CD14-positive monocyte (primary cell): ENCODE results near the gene ACADS. TPM values are rescaled to one million over a fixed set of nuclear protein-coding genes. Genes with fewer than 3 reads are reported as not detected.
A peak's percentile ranks its signal among the peaks of the same experiment; 100 is the strongest.

Experiments used
- DNase-seq, 3 donors: peaks; one replicate each; pipeline ENCODE4 v3.0.0-alpha.2; 2011 to 2022
- H2AFZ ChIP-seq: 2 replicates; pipeline ENCODE4 v1.6.0; 2012; ENCODE audit warnings: mild to moderate bottlenecking, low read depth, low read length, inconsistent platforms; ENCODE audit not compliant: insufficient read depth, poor library complexity, severe bottlenecking
- H3K27ac ChIP-seq, 2 donors: 1 replicate in 1 of 2; 2 replicates in 1 of 2; pipeline ENCODE4 v1.5.1; 2012 to 2013; ENCODE audit warnings: low read length in 2 of 2, control low read depth in 1 of 2, inconsistent platforms in 1 of 2, low read depth in 1 of 2, mild to moderate bottlenecking in 1 of 2
- H3K27me3 ChIP-seq, 2 donors: one replicate each; pipeline versions ENCODE4 v1.6.0 to v1.6.1; 2011 to 2013; ENCODE audit warnings: low read length in 2 of 2; ENCODE audit not compliant: control insufficient read depth in 2 of 2, insufficient read depth in 2 of 2
- H3K36me3 ChIP-seq, 2 donors: replicated peaks in 1 of 2; 1 replicate in 1 of 2; 2 replicates in 1 of 2; pipeline versions ENCODE4 v1.5.1 to v1.6.1; 2012 to 2013; ENCODE audit warnings: low read length in 2 of 2, control low read depth in 1 of 2, inconsistent platforms in 1 of 2, mild to moderate bottlenecking in 1 of 2; ENCODE audit not compliant: insufficient read depth in 2 of 2, control insufficient read depth in 1 of 2
- H3K4me1 ChIP-seq, 2 donors: 1 replicate in 1 of 2; 2 replicates in 1 of 2; pipeline versions ENCODE4 v1.5.1 to v1.6.1; 2012 to 2013; ENCODE audit warnings: low read length in 2 of 2, control low read depth in 1 of 2, inconsistent platforms in 1 of 2, mild to moderate bottlenecking in 1 of 2, moderate library complexity in 1 of 2; ENCODE audit not compliant: insufficient read depth in 2 of 2, control insufficient read depth in 1 of 2
- H3K4me2 ChIP-seq: replicated peaks from 2 replicates; pipeline ENCODE3; 2012; ENCODE audit warnings: low read length, moderate library complexity, mild to moderate bottlenecking; ENCODE audit not compliant: poor library complexity, severe bottlenecking; ENCODE audit errors: extremely low read depth
- H3K4me3 ChIP-seq, 3 experiments: fragments of 200-600 bp in 1 of 3; sonication (generic) in 1 of 3; replicated peaks in 1 of 3; 1 replicate in 2 of 3; 2 replicates in 1 of 3; pipeline ENCODE4 v1.5.1; 2011 to 2013; ENCODE audit warnings: low read length in 3 of 3, mild to moderate bottlenecking in 3 of 3, control low read depth in 2 of 3, low read depth in 2 of 3, inconsistent platforms in 1 of 3, moderate library complexity in 1 of 3
- H3K79me2 ChIP-seq: 2 replicates; pipeline ENCODE4 v1.6.0; 2012; ENCODE audit warnings: mild to moderate bottlenecking, control low read depth, inconsistent platforms, low read length, moderate library complexity; ENCODE audit not compliant: insufficient read depth
- H3K9ac ChIP-seq: 2 replicates; pipeline ENCODE4 v1.6.0; 2017; ENCODE audit warnings: low read length, mild to moderate bottlenecking; ENCODE audit not compliant: insufficient read depth, poor library complexity, severe bottlenecking
- H3K9me3 ChIP-seq, 2 donors: replicated peaks in 1 of 2; 1 replicate in 1 of 2; 2 replicates in 1 of 2; pipeline versions ENCODE4 v1.5.1 to v1.6.1; 2012 to 2013; ENCODE audit warnings: low read length in 2 of 2, control low read depth in 1 of 2; ENCODE audit not compliant: control insufficient read depth in 1 of 2, insufficient read depth in 1 of 2
- H4K20me1 ChIP-seq: 2 replicates; pipeline ENCODE4 v1.6.0; 2012; ENCODE audit warnings: mild to moderate bottlenecking, low read length, control low read depth, moderate library complexity; ENCODE audit not compliant: insufficient read depth
- H3K27ac Mint-ChIP-seq, 7 donors: one replicate each; pipeline ENCODE4 v1.8.0; 2020; ENCODE audit warnings: mild to moderate bottlenecking in 7 of 7, mixed read lengths in 7 of 7, moderate library complexity in 6 of 7, inconsistent platforms in 2 of 7
- H3K27me3 Mint-ChIP-seq, 3 donors: one replicate each; pipeline ENCODE4 v1.8.0; 2021 to 2022; ENCODE audit warnings: low read depth in 3 of 3, mild to moderate bottlenecking in 3 of 3, mixed read lengths in 3 of 3, moderate library complexity in 3 of 3, inconsistent platforms in 1 of 3
- H3K36me3 Mint-ChIP-seq, 2 donors: one replicate each; pipeline ENCODE4 v1.8.0; 2020; ENCODE audit warnings: mixed read lengths in 2 of 2, inconsistent platforms in 1 of 2, mild to moderate bottlenecking in 1 of 2
- H3K4me1 Mint-ChIP-seq: one replicate; pipeline ENCODE4 v1.8.0; 2020; ENCODE audit warnings: mild to moderate bottlenecking, mixed read lengths
- H3K4me3 Mint-ChIP-seq, 2 donors: one replicate each; pipeline ENCODE4 v1.8.0; 2020; ENCODE audit warnings: mild to moderate bottlenecking in 2 of 2, mixed read lengths in 2 of 2, moderate library complexity in 1 of 2
- H3K9me3 Mint-ChIP-seq, 7 donors: one replicate each; pipeline ENCODE4 v1.8.0; 2020 to 2022; ENCODE audit warnings: mixed read lengths in 7 of 7, mild to moderate bottlenecking in 6 of 7, moderate library complexity in 6 of 7, inconsistent platforms in 2 of 7
- WGBS: methylation state at CpG from one replicate; pipeline ENCODE4 v1.1.5; 2013; ENCODE audit warnings: missing lambda C conversion rate; ENCODE audit not compliant: insufficient coverage; 5-methylcytosine and 5-hydroxymethylcytosine counted together
- intact Hi-C, 2 donors: fragments of 100-400 bp; cut with micrococcal nuclease; formaldehyde crosslinking; loops; one replicate each; pipeline versions ENCODE4 v1.15.0 to v1.15.1; 2023
- polyA plus RNA-seq, 3 donors: library from polyadenylated mRNA; depleted of rRNA in 1 of 3; unstranded in 2 of 3; stranded (reverse) in 1 of 3; fragments of 300-500 nt in 2 of 3; fragments of >200 nt in 1 of 3; fragmentation: Illumina TruSeq in 2 of 3; gene quantifications; 1 replicate in 2 of 3; 2 replicates in 1 of 3; pipeline ENCODE4 v1.2.3, GENCODE V29; 2012 to 2021
- TF ChIP-seq, protein P1 (sequence below): fragments of 200-600 bp; IDR thresholded peaks from one replicate; pipeline ENCODE4 v1.8.0; 2022; ENCODE audit warnings: antibody characterized with exemption, mild to moderate bottlenecking

ACADS gene
- polyA plus RNA-seq, 3 donors, result 9.2 to 25.1 (median 18.2) TPM

DNA sequence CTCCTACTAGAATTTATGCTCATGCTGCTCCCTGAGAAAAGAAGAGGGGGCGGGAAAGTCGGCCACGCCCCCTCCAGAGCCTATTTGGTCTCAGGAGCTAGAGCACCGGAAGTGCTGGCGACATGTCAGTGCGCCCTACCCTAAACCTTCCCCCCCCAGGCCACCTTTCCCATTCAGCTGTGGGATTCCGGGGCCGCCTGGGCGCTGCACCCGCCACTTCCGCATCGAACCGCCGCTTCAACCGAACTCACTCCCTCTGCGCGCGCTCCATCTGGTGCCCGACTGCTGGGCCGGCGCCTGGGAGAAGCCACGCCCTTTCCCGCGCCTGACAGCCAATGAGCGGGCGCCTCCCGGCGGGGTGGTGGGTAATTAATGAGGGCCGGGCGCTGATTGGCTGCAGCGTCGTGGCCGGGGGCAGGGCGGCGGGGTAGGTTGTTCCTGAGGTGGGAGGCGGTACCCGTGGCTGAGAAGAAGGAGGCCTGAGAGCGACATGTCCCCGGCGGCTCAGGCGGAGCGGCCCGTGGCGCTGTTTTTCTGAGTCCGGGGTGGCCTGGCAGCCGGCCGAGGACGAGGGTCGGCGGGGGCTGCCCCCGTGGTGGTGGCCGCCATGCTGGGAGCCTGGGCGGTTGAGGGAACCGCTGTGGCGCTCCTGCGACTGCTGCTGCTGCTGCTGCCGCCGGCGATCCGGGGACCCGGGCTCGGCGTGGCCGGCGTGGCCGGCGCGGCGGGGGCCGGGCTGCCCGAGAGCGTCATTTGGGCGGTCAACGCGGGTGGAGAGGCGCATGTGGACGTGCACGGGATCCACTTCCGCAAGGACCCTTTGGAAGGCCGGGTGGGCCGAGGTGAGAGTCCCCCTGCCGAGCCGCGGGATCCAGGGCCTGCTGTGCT lies 38.7 kb upstream of the ACADS start, which contains the start of gene MLEC:
Gene MLEC, plus strand, starts transcription at position 460 of the 888 bp plus-strand sequence. Its CDS starts 148 bp downstream, at position 608.
- intact Hi-C loops, result loop anchor here (2.0 to 5.0 kb wide), 4 partner anchors 35 to 105 kb away; partner anchors contain the start of genes ACADS (in 2 of the 2) and POP5 (in 1 of the 2)
- Histone ChIP-seq H3K27ac (peak within 1 kb of the TSS; percentile 94 to 96), H3K4me3 (peak within 1 kb of the TSS; percentile 65 to 92 (median 78)), H3K27me3 (no peaks in the 10 kb centered on the region), H2AFZ (peak within 1 kb of the TSS; percentile 83), H3K4me1 (peaks cover 47 to 50% of the 10 kb centered on the region in 2 donors), H3K4me2 (peak within 1 kb of the TSS; percentile 95), H3K36me3 (no peaks in the 10 kb centered on the region), H3K79me2 (peaks cover 48% of the 10 kb centered on the region), H3K9me3 (no peaks in the 10 kb centered on the region), H3K9ac (peak within 1 kb of the TSS; percentile 87), H4K20me1 (peaks cover 43% of the 10 kb centered on the region)
- Mint-ChIP-seq H3K27me3 (peaks cover 0 to 2% (median 0%) of the 10 kb centered on the region in 3 donors), H3K4me1 (peaks cover 59% of the 10 kb centered on the region), H3K27ac (peak within 1 kb of the TSS; percentile 94 to 99 (median 97)), H3K36me3 (peaks cover 0 to 5% of the 10 kb centered on the region in 2 donors), H3K9me3 (peaks cover 0 to 2% (median 0%) of the 10 kb centered on the region in 7 donors), H3K4me3 (peak within 1 kb of the TSS; percentile 84 to 92)
- peak; percentile 97 to 98 (median 98) for DNase-seq
- TF ChIP-seq, protein P1, sequence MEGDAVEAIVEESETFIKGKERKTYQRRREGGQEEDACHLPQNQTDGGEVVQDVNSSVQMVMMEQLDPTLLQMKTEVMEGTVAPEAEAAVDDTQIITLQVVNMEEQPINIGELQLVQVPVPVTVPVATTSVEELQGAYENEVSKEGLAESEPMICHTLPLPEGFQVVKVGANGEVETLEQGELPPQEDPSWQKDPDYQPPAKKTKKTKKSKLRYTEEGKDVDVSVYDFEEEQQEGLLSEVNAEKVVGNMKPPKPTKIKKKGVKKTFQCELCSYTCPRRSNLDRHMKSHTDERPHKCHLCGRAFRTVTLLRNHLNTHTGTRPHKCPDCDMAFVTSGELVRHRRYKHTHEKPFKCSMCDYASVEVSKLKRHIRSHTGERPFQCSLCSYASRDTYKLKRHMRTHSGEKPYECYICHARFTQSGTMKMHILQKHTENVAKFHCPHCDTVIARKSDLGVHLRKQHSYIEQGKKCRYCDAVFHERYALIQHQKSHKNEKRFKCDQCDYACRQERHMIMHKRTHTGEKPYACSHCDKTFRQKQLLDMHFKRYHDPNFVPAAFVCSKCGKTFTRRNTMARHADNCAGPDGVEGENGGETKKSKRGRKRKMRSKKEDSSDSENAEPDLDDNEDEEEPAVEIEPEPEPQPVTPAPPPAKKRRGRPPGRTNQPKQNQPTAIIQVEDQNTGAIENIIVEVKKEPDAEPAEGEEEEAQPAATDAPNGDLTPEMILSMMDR, result no peak
- under 1% methylated on average over 80 of the region's 84 CpGs for WGBS

DNA sequence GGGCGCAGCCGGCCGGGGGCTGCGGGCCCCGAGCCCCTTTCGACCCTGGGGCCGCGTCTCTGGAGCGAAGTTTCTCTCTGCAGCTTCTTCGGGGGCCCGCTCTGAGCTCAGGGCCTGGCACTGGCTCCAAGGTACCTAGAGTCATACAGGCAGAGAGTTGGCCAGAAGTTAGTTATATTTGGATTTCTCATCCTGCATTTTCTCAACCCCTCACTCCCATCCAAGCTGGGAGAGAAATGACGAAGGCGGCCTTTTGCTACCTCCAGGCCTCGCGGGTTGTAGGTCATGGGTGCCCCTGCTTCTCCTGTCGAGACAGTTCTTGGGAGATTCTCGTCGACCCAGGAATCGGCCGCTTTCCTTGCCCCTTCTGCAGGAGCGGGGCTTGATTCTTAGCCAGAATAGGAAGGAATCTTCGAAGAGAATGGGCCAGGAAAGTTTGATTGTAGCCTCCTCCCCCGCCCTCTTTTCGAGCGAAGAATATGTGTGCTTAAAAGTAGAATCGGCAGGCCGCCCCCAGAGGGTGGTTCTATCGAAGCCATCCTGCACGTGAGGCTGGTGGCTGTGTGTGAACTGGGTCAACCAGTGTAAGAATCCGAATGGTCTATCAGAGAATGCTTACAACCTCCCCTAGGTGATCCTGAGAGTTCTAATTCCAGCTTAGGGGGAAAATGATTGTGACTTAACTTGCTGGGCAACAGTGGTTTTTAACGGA lies 37.9 kb upstream of the ACADS start:
- peak overlapping the region; percentile 83 for H2AFZ ChIP-seq
- peak overlapping the region; percentile 94 to 96 for H3K27ac ChIP-seq
- H3K4me2 ChIP-seq, result peak overlapping the region; percentile 95
- Mint-ChIP-seq H3K27me3 (peaks cover 0 to 2% (median 0%) of the 10 kb centered on the region in 3 donors), H3K4me1 (peaks cover 66% of the 10 kb centered on the region), H3K36me3 (peaks cover 3 to 13% of the 10 kb centered on the region in 2 donors), H3K9me3 (no peaks in the 10 kb centered on the region), H3K27ac (peak overlapping the region; percentile 73 to 92 (median 90)), H3K4me3 (peak overlapping the region; percentile 82 to 92)
- H3K4me1 ChIP-seq, result peaks cover 47 to 57% of the 10 kb centered on the region in 2 donors
- no peaks in the 10 kb centered on the region for H3K27me3 ChIP-seq
- H3K79me2 ChIP-seq, result peaks cover 56% of the 10 kb centered on the region
- H3K9ac ChIP-seq, result peak overlapping the region; percentile 87
- 2% methylated on average over 19 of the region's 31 CpGs for WGBS
- H4K20me1 ChIP-seq, result peaks cover 49% of the 10 kb centered on the region
- no peaks in the 10 kb centered on the region for H3K9me3 ChIP-seq
- intact Hi-C loops, result loop anchor here (2.0 to 5.0 kb wide), 4 partner anchors 35 to 105 kb away; partner anchors contain the start of genes ACADS (in 2 of the 2) and POP5 (in 1 of the 2)
- TF ChIP-seq, protein P1, result no peak
- peak in 1 of 3 donors; percentile 12 for DNase-seq
- H3K36me3 ChIP-seq, result peaks cover 0 to 4% of the 10 kb centered on the region in 2 donors
- H3K4me3 ChIP-seq, result peak overlapping the region; percentile 65 to 92 (median 78)
